Occipital lobe (tissue), 2 donors: ENCODE data around the gene KRTAP5-10. TPM values are rescaled to one million over a fixed set of nuclear protein-coding genes. Genes with fewer than 3 reads are reported as not detected.
"Not testable (repeated sequence)": the region's sequence is repeated elsewhere in the genome, so short reads cannot be mapped to it uniquely, and the experiment has no call there.

Source experiments
- DNase-seq: peaks from one replicate; lab custom pipeline; 2025; lab: John Stamatoyannopoulos, UW
- total RNA-seq: library from RNA; depleted of rRNA; stranded (reverse); fragments of >200 nt; gene quantifications from one replicate; pipeline ENCODE4 v1.2.3, GENCODE V29; 2014

KRTAP5-10 gene
- total RNA-seq, 1 donor from 2014 or later: not detected

- DNase-seq: no peak
These were observed 23.0 kb upstream of the KRTAP5-10 start for GRCh38 chr11:71542382-71542781.

GRCh38 chr11:71542879-71543777 lies 22.2 kb upstream of the KRTAP5-10 start:
- no peak for DNase-seq

- no peak for DNase-seq
These were observed 21.5 kb upstream of the KRTAP5-10 start for GRCh38 chr11:71543866-71544265.

- no peak for DNase-seq
These were observed 20.7 kb upstream of the KRTAP5-10 start for GRCh38 chr11:71544525-71545214.

GRCh38 chr11:71545405-71545966 lies 19.9 kb upstream of the KRTAP5-10 start:
- no peak for DNase-seq

- DNase-seq: no peak
These were observed 17.2 kb upstream of the KRTAP5-10 start, which contains the start of gene KRTAP5-9 for GRCh38 chr11:71548120-71548519. KRTAP5-9 (plus strand) TSS chr11:71548420; CDS start chr11:71548658, 238 bp downstream.

- DNase-seq: no peak
These were observed 16.6 kb upstream of the KRTAP5-10 start for GRCh38 chr11:71548716-71549151.

GRCh38 chr11:71551711-71552110 lies 13.7 kb upstream of the KRTAP5-10 start:
- DNase-seq: no peak

GRCh38 chr11:71554996-71555395 lies 10.4 kb upstream of the KRTAP5-10 start:
- DNase-seq: no peak

- no peak for DNase-seq
These were observed 9.9 kb upstream of the KRTAP5-10 start for GRCh38 chr11:71555508-71555907.

GRCh38 chr11:71556018-71556417 lies 9.3 kb upstream of the KRTAP5-10 start:
- no peak for DNase-seq

- no peak for DNase-seq
These were observed 8.1 kb upstream of the KRTAP5-10 start for GRCh38 chr11:71557257-71557656.

- DNase-seq: no peak
These were observed 6.4 kb upstream of the KRTAP5-10 start for GRCh38 chr11:71558996-71559395.

GRCh38 chr11:71562120-71562519 lies 3.2 kb upstream of the KRTAP5-10 start:
- DNase-seq: no peak

GRCh38 chr11:71563406-71563805 lies 2.0 kb upstream of the KRTAP5-10 start:
- no peak for DNase-seq

GRCh38 chr11:71564430-71564829 lies 933 bp upstream of the KRTAP5-10 start:
- DNase-seq: no peak

GRCh38 chr11:71566081-71566620 lies 788 bp downstream of the KRTAP5-10 start:
- DNase-seq: no peak

GRCh38 chr11:71566626-71567599 lies 1.6 kb downstream of the KRTAP5-10 start:
- DNase-seq: not testable (repeated sequence)

- DNase-seq: not testable (repeated sequence)
These were observed 2.3 kb downstream of the KRTAP5-10 start for GRCh38 chr11:71567633-71568032.

- DNase-seq: no peak
These were observed 3.5 kb downstream of the KRTAP5-10 start for GRCh38 chr11:71568704-71569349.
